Limb (tissue), 2 donors: Measurements from ENCODE around the gene AGPS.

ENCODE experiments used
- DNase-seq, 2 donors: peaks; one replicate each; pipeline ENCODE4 v3.0.0-alpha.2; 2016; ENCODE audit errors: extremely low spot score in 2 of 2

Gene AGPS

DNA sequence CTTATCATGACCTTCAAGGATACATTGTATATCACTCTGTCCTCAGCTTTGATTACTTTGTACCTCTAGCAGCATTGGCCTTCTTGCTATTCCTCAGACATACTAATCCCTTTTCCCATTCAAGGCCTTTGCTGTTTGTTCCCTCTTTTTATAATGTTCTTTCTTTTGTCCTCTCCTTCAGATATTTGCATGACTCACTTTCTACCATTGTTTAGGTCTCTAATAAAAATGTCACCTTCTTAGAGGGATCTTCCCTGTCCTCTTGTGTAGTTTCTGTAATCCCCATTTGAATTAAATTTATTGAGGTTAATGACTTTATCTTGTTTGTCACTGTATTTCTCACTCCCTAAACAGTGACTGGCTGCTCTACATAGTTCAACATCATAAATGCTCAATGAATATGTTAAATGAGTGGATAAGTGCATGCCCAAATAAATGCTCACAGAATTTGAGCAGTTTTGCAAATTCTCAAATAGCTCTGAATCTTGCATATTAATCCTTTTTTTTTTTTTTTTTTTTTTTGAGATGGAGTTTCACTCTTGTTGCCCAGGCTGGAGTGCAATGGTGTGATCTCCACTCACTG is 135.9 kb downstream of the AGPS start:
- no peak for DNase-seq

DNA sequence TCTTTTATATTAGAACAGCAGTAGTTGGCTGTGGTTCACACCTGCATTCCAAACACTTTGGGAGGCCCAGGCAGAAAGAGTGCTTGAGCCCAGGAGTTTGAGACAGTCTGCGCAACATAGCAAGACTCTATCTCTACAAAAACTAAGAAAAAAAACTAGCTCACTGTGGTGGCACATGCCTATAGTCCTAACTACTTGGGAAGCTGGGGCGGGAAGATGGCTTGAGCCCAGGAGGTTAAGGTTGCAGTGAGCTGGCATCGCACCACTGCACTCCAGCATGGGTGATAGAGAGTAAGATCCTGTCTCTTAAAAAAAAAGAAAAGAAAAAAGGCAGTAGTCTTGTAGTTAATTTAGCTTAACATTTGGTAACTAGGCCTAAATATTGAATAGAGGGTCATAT is 136.6 kb downstream of the AGPS start:
- no peak for DNase-seq

DNA sequence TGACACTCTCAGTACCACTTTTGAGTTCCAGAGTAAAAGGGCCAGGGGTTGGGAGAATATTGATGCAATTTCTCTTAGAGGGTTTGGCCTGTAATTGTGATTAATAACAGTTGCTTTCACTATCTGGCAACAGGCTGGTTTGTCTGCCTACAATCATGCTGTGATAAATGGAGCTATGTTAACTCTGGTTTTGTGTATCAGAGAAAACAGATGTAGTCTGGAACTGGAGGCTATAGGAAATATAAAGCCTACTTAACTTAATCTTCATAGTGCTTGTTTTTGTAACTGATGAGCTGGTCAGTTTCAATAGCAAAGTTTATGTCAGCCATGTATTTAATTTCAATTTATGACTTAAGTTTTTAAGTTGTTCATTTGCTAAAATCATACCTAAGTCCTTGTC is 138.0 kb downstream of the AGPS start:
- no peak for DNase-seq

DNA sequence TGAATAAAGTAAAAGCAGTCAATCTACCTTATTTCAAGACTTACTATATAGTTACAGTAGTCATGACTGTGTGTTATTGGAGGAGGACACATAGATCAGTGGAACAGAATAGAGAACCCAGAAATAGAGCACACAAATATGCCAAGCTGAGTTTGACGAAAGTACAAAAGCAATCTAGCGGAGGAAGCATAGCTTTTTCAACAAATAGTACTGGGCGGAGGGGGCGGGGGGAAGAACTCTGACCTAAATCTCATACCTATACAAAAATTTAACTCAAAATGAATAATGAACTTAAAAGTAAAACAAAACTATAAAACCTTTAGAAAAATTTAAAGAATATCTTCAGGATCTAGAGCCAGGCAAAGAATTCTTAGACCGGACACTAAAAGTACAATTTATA is 139.1 kb downstream of the AGPS start:
- DNase-seq, result no peak

DNA sequence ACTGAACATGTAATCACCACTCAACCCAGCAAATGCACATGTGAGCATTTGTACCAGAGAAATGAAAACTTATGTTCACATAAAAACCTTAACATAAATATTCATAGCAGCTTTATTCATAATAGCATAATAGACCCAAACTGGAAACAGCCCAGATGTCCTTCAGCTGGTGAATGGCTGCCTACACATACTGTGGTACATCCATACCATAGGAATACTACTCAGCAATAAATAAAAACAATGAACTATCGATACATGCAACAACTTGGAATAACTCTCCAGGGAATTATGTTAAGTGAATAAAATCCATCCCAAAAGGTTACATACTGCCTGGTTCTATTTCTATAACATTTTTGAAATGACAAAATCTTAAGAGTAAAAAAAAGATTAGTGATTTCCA is 140.0 kb downstream of the AGPS start:
- DNase-seq, result no peak

DNA sequence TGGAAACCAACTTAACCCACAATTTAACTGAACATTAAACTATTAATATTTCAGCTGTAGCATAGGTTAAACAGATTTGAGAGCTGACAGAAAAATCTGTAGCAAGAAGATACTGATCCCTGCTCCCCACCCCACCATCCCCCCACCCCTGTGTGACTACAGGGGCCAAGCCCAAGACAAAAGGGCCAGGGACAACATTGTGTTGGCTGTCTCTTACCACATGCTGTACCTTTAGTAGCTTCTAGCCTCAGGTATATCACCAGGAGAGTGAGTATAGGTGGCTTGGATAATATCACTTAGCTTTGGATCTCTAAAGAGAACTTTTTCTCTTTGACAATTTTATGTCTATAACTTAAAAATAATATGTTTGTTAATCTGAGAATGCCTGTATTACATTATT is 140.7 kb downstream of the AGPS start:
- no peak for DNase-seq

DNA sequence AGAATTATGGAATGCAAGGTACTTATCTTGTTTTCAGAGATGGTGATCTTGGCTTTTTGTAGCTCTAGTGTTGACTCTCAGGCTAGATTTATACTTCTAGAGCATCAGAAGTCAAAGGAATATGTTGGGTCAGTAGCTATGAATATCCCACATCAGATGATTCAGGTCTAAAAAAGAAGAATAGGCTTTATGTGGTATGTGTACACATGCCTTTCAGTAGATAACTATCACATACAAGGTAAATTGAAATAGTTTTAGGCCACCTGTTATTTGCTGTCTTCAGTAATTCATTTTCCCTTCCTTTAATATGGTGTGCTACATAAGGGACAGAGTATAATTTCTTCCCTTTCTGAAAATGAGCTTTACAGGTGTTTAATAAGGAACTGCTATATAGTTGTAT is 142.4 kb downstream of the AGPS start:
- DNase-seq, result no peak

DNA sequence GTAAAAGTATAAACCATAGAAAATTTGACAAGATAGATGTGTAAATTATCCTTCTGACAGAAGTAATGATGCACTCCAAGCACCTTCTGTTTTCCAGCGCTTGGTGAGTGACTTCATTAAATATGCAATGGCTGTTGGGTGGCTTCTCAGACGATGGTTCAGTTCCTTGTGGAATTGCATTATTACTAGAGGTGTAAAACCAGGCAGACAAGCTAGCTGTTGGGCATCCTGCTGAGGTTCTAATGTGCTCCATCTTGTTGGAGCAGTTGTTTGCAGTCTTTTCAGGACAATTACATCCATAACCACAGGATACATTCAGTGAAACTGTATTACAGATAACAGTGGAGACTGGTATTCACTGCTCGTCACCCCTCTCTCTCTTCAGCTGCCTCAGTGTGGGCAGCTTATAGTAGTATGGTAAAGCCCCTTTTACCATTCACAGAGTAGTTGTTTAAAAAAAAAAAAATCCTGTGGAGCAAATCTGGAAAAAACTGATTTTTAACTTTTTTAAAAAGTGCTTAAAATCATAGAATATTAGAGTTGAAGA is 143.5 kb downstream of the AGPS start:
- no peak for DNase-seq

DNA sequence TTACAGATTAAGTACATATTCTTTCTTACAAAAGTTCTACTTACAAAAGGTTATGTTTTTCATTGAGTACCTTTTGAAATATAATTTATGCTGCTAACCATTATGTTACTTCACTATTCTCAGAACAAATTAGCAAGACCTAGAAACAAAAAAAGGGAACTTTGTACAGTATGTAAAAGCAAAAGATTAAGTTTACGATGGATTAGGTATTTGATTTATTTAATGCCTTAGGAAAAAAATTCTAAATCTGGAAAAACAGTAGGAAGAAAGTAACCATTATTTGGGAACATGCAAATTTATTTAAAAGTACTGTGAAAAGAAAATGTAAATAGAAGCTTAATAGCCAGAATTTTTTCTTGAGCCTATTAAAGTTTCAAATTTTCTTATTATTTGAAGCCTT is 144.6 kb downstream of the AGPS start:
- DNase-seq, result no peak

DNA sequence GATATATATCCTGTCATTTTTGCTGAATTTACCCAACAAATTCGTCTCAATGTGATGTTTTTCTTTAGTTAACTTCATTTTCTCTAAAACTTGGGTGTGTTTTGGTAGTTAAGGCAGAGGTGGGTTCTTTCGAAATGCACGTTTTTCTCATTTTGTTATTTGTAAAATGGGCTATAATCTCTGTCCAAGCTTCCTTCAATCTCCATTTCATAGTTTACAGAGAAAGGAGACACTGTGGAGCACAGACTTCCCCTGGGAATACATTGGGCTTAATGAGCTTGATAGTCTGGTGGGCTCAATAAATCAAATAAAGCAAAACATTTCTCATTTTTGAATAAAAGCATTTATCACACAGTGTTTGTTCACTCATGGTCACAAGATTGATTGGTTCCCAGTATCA is 145.1 kb downstream of the AGPS start:
- DNase-seq, result no peak

DNA sequence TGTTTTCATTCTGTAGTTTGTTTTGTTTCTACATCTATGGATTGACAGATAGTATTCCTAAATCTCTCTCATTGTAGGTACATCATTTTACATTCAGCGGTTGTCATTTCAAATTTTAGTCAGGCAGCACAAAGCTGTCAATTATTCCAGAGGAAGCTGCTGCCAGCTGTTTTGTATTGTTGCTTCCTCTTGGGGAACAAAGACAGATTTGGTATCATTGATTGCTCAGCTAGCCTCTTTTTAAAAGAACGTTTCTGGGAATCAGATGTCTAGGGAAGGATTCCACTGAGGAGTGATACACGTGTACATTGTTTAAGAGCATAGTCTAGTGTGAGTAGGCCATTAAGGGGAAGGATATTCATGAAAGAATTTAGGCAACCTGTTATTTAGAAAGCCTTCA is 145.8 kb downstream of the AGPS start:
- no peak for DNase-seq

DNA sequence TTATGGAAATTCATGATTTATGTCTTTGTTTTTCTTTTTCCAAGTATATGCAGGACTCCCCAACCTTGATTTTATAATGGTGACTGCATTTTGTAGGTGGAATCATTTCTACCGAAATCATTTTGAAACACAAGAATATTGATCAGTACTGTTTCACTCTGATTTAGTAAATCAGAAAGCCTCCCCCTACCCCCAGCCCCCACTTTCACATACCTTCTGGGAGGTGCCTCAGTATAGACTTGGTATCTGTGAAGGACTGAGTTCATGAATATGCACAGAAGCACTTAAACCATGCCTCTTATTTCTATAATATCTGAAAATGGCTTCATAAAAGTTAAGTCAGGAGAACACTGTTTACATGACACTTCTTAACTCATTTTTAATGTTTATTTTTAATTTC is 147.7 kb downstream of the AGPS start:
- no peak for DNase-seq

DNA sequence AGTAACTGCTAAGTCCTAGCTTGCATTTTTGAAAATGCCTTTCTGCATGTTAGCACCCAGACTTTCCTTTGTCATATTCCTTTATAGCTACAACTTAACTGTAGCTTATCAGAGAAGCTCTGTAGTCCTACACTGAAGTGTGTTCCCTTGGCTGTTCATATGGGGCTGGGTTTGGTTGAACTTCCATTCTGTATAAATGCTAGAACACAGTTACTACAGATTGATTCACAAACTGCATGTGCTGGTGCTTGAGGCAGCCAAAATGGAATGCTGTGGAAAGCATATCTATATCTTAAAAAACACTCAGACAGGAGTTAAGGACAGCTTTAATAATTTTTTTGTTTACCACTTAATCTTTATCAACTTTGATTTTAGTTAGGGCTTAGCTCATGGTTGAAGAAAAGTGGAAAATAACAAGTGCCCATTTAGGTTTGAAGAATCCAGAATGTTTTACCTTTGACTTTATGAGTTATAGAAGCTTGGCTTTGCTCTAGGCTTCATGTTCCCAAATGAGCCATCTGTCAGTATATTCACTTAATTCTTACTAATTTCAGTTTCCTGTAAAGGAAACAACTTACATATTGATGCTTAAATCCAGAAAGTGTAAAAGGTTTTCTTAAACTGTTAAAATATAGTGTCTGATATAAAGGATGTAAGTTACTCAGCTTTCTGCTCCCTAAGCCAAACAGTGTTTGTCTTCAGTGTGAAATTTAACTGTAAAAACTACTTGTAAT is 148.9 kb downstream of the AGPS start:
- DNase-seq, result no peak

DNA sequence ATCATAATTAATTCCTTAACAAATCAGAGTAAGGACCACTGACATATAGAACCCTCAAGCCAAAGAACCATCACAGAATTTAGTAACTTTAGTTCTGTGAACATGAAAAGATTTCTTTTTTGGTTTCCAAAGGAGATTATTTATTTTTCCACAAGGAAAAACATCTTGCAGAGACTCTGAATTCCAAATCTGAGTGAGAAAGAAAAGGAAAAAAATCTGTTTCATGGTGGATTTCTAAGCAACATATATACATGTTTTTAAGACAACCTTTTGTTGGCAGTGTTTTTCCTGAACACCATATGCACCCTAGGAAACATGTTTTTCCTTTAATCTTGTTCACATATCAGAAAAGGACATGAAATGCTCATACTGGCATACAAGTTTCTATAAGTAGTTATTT is 149.8 kb downstream of the AGPS start:
- DNase-seq, result no peak

DNA sequence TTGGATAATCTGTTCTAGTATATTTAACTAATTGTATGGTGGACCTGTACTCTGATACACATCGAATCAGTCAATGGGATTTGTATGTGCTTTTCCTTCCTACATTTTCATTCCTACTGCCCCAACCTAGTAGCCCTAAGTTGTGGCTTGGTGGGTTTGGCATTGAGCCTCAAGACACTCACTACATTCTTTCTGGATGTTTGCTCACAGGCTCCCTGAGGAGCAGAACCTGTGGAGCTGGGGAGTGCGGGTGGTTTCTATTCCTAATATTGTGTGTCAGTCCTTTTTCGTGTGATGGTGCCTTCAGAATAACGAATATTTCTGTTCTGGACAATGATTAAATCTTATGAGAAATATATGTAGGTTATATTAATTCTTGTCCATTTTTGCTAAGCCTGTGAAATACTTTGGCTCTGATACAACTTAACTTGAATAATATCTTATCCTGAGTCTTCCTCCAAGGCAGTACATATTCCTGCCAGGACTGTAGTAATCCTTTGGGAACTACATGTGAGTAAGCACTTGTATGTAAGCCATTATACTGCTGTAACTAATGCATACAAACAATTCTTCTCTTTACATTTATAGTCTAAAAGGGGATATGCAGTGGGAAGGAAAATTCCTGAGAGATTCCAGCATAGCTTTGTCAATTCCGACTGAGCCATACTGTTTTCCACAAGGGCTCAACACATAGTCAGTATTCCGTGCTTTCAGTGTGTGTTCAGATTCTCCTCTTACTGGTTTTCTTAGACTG is 150.6 kb downstream of the AGPS start:
- peak in 1 of 2 donors; percentile 71 for DNase-seq

DNA sequence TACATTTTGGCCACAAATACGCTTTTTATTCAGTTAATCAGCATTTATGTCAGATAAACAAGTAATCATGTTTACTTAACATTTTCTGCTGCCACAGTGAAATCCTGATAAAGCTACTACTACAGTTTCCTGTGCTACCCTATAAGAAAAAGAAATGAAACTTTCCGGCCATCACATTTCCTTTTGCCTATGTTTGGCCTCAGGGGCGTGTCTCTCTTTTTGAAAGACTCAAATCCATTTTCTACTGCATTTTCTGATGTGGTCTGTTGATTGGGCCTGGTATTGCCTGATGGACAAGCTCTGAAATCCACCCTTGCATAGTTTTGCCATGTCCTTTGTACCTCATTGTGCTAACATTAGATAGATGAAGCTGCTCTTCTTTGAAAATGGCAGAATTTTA is 152.6 kb downstream of the AGPS start:
- no peak for DNase-seq

DNA sequence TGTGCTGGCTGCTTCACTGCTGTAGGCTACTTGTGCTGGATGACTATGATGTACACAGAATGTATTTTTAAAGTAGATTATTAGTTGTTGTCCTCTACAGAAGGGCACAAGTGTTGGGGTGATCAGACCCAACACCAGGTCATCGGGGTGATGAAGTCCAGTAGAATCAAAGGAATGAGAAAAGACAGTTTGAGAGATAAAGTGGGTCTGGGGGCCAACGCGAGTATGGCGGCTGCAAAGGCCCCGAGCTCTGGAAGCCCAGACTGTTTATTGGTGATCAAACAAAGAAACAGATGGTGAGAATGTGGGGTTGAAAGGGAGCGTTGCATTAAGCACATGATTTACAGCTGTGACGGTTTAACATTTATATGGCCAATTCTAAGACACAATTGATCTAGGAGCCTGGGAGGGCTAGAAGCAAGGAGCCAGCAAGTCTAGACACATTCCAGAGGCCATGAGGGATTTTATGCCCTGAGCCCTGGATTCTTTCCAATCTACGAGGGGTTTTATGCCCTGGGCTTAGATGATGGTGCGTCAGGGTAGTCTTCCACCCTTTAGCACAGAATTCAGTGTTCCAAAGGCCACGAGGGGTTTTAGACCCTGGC is 153.5 kb downstream of the AGPS start:
- no peak for DNase-seq

DNA sequence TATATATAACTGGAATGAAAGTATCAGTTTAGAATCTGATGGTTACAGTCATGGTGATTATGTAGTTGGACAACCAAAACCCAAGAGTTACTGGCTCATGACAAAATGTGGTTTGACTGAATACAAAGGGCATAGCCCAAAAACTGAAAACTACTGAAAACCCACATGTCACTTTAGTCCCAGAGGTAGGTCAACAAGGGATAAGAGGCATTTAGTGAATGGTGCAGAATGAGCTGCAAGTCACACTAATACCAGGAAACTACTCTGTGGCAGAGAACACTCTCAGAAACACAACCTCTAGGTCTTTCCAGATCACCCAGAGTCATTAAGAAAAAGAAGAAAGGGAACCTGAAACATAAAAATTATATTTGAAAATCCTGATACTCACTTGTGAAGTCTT is 154.5 kb downstream of the AGPS start:
- DNase-seq, result no peak

DNA sequence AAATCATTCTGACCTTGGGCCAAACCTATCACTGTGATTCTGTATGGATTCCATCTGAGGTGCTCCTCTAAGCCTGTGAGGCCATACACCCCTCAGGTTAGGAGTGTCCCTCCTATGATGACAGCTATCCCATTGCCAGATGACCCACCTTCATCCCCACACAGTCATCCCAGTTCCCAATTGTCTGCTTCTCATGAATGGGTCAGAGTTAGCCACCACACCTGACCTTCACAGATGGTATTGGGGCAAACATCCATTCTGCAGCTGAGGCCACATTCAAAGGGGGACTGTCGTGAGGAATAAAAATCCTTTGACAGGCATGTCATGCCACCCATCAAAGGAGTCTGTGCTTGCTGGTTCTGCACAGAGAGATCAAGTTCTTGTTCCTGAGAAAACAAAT is 155.2 kb downstream of the AGPS start:
- no peak for DNase-seq

DNA sequence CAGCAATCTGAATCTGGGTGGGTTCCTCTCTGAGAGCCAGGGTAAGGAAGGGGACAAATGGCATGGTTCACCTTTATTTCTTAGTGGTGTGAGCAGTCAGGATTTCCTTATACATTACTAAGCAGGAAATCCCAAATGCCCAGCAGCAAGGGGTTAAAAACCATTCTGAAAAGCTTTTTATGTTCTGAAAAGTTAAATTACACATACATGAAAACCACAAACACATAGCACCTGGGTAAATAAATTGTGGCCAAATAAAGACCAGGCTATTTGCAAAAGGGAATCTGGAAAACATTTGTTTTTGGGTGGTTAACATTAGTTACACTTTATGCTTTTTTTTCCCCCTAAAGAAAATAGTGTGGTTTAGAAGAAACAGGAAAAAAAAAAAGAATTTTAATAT is 156.1 kb downstream of the AGPS start:
- DNase-seq, result no peak

DNA sequence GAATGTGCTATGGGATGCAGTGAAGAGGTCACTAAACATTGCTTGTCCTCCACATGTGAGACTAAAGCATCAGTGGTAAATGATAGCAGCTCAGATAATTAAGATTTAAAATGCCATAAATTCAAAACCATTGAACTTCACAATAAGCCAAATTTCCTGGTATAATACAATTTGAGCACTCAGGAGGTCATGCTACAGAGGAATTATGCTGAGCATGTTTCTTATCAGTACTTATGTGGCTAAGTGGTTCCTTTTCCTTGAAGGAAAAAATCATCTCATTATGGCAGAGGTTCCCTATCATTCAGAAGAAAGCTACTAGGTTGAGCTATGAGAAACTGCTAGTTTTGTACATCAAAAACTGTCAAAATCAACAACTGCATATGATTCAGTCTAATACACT is 156.6 kb downstream of the AGPS start:
- no peak for DNase-seq
